ENCODE results near the gene FAM180B.
"Not testable (repeated sequence)": the region's sequence is repeated elsewhere in the genome, so short reads cannot be mapped to it uniquely, and the experiment has no call there.

FAM180B gene

GRCh38 chr11:47595967-47596366 lies 9.5 kb downstream of the FAM180B start:
- DNase-seq, result no peak

GRCh38 chr11:47599902-47600301 lies 13.4 kb downstream of the FAM180B start:
- DNase-seq, result no peak

DNA sequence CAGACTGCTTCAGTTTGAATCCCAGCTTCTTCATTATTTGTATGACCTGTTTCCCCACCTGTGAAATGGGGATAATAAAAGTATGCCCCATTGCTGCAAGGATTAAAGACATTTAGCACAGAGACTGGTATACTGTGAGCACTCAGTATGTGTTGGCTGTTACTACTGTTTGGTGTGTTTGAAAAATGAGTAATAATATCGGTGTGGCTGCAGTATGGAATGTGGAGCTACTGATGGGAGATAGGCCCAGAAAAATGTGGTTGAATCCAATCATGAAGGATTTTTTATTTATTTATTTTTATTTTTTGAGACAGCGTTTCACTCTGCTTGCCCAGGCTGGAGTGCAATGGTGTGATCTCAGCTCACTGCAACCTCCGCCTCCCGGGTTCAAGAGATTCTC lies 16.8 kb downstream of the FAM180B start:
- no peak for DNase-seq

- no peak for DNase-seq
Measured at GRCh38 chr11:47605921-47606320, 19.4 kb downstream of the FAM180B start.

DNA sequence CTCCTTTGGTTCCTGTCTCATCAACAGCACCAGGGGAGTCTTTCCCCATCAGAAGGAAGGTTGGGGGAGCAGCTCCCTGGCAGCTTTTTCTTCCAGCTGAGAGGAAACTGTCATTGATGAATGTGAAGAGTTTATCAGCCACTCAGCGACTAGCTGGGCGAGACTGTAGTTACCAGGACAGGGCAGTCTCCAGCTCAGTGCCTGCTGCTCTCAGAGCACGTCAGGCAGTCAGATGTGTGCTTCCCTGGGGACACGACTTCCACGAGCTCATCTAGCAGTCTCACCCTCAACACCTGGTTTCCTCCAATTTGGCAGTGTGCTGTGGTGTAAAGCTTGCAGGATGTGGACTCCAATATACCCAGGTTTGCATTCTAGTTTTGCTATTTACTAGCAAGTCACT lies 20.3 kb downstream of the FAM180B start:
- DNase-seq, result no peak

- no peak for DNase-seq
Measured at GRCh38 chr11:47607380-47607779, 20.9 kb downstream of the FAM180B start.

- DNase-seq, result no peak
Measured at GRCh38 chr11:47609675-47610074, 23.2 kb downstream of the FAM180B start.

- DNase-seq, result no peak
Measured at GRCh38 chr11:47611348-47611794, 24.9 kb downstream of the FAM180B start.

GRCh38 chr11:47615249-47615648 lies 28.8 kb downstream of the FAM180B start:
- no peak for DNase-seq

DNA sequence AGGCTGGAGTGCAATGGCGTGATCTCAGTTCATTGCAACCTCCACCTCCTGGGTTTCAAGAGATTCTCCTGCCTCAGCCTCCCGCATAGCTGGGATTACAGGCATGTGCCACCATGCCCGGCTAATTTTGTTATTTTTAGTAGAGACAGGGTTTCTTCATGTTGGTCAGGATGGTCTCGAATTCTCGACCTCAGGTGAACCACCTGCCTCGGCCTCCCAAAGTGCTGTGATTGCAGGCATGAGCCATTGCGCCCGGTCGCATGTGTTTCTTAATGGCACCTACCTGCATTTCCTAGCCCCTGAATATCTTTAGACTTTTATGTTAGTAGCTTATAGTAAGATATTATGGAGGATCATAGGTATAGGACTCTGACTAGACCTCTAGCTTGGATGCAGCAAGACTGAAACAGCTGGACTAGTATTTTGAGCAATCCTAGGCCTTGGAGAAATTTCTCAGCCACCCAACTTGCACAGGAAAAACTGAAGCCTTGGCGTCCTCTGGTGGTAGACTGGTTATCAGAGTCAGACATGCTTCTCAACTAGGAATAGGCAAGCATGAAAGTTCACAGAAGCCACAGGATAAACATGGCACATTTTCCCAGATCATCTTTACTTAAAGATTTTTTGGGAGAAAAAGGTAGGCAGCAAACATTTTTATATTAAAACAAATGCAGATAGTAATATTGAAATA lies 30.4 kb downstream of the FAM180B start:
- DNase-seq, result no peak

DNA sequence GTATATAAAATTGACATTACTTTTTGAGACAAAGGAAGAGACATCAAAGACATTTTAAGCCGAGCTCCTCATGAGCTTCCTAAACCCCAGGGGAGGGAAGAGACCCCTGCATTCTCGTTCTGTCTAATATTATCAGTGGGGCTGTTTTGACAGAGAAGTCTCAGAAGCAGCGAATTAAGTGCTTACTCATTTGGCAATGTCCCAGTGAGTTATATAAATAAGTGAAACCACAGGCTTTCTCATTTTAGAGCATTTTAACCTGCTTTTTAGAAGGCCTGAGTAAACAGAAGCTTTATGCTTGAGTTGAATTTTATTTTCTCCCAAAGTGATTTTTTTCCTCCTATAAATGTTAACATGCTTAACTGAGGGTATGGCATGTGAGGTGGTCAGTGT lies 30.9 kb downstream of the FAM180B start:
- DNase-seq, result no peak

DNA sequence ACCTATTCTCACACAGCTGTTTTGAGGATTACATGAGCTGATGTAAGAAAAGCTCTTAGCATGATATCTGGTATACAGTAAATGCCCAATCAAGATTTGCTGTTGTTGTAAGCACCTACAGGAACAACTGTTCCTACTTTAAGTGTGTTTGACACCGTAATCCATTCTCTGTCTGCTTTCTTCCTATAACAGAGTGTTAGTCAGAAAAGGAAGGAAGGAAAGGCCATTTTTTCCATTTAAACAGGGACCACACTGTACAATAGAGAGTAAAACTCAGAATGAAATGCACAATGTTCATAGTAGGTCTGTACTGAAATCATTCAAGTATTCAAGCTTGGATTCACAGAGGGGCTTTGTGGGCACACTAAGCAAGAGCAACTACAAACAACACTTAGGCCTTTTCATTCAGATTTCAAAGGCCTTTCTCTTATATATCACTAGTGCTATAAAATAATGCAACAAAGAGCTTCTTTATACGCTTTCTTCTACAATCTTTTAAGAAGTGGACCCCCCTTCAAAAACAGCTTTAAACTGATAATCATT lies 34.4 kb downstream of the FAM180B start:
- no peak for DNase-seq

DNA sequence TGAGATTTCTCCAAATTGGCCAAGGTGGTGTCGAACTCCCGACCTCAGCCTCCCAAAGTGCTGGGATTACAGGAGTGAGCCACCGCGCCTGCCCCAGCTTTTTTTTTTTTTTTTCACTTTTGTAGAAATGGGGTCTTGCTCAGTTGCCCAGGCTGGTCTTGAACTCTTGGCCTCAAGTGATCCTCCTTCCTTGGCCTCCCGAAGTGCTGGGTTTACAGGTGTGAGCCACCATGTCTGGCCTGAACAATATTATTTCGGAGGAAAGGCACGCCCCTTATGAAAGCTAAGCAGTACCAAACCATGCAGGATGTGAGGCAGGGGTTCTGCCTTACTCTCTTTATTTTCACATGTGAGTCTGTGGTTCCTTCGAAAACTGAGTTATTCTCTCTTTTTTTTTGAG lies 39.8 kb downstream of the FAM180B start:
- DNase-seq, result no peak

GRCh38 chr11:47628026-47628425 lies 41.5 kb downstream of the FAM180B start:
- DNase-seq, result no peak

DNA sequence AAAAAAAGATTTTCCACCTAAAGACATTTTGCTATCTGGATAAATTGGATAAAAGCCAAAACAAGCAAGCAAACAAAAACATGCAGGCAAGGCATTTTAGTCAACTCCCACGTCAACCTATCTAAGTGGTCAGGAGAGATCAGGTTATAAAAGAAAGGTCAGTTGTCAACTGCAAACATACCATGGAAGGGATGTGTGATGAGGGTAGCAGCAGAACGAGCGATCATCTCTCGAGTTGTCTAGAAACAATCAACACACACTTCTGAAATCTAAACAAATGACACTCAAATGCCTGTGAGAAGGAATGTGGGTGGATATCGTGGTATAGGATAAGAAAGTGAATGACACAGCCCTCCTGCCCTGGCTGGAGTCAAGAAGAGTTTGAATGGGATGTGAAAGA lies 45.0 kb downstream of the FAM180B start:
- no peak for DNase-seq

GRCh38 chr11:47636331-47636730 lies 49.9 kb downstream of the FAM180B start:
- not testable (repeated sequence) for DNase-seq

All from stimulated activated CD4-positive, alpha-beta T cell treated with anti-CD3 and anti-CD28 coated beads, Interleukin-2, amount 100 ng/mL, for 48 hours (primary cell).